ENCODE measurements around the gene ZFAND2A. TPM values are rescaled to one million over a fixed set of nuclear protein-coding genes. Genes with fewer than 3 reads are reported as not detected.

The ZFAND2A gene
- total and polyA plus RNA-seq, 2 of the 8 experiments (the other 6 are each of a cell fraction or from before 2014, with no cell fraction given), result 16.6 to 20.3 TPM

GRCh38 chr7:1200045-1200444 lies 40.0 kb upstream of the ZFAND2A start:
- Histone ChIP-seq H3K4me1 (replicated peaks in 1 of 4; ENCODE audit: control insufficient read depth in 3 of 4, insufficient read depth in 4 of 4, low read length in 3 of 4) (no peaks in the 10 kb centered on the region), H2BK120ac (replicated peaks; ENCODE audit: low read depth, low read length) (no peak overlapping the region), H3K4ac (replicated peaks; ENCODE audit: insufficient read length, low read depth, low read length) (no peak overlapping the region), H3K79me2 (ENCODE audit: control insufficient read depth in 1 of 2, insufficient read depth in 2 of 2, low read length in 2 of 2) (no peaks in the 10 kb centered on the region), H3K14ac (ENCODE audit: insufficient read length) (no peak overlapping the region), H3K23ac (ENCODE audit: insufficient read length) (no peak overlapping the region), H2BK15ac (ENCODE audit: low read length) (no peak overlapping the region), H2BK5ac (ENCODE audit: low read depth, low read length) (no peak overlapping the region), H3K23me2 (ENCODE audit: low read depth, low read length) (peaks cover 1% of the 10 kb centered on the region; the same call in 1 of the 2 replicates), H2AK5ac (ENCODE audit: low read depth, low read length) (no peak overlapping the region), H2BK12ac (ENCODE audit: low read depth, low read length) (no peak overlapping the region), H3K27ac (ENCODE audit: low read depth, low read length) (no peak overlapping the region), H3K9ac (replicated peaks in 1 of 4; ENCODE audit: extremely low read depth in 1 of 4, low read depth in 3 of 4, low read length in 3 of 4) (no peak overlapping the region), H2AFZ (ENCODE audit: low read length) (no peak overlapping the region), H3K9me3 (ENCODE audit: insufficient read depth in 2 of 2, low read depth in 1 of 2, low read length in 1 of 2) (no peaks in the 10 kb centered on the region), H4K20me1 (replicated peaks in 1 of 2; ENCODE audit: control insufficient read depth in 1 of 2, insufficient read depth in 2 of 2, low read length in 2 of 2) (no peaks in the 10 kb centered on the region), H4K91ac (replicated peaks; ENCODE audit: insufficient read length, low read length) (no peak overlapping the region), H3K18ac (ENCODE audit: extremely low read depth, low read length) (no peak overlapping the region), H3K4me3 (ENCODE audit: extremely low read depth in 1 of 4, insufficient read depth in 2 of 4, low read depth in 3 of 4, low read length in 4 of 4) (no peak overlapping the region), H4K8ac (ENCODE audit: extremely low read depth, insufficient read depth, low read length) (no peak overlapping the region), H4K5ac (ENCODE audit: insufficient read length, low read depth, low read length) (no peak overlapping the region), H3K27me3 (replicated peaks in 1 of 4; ENCODE audit: control insufficient read depth in 3 of 4, extremely low read depth in 1 of 4, insufficient read depth in 3 of 4, low read length in 3 of 4) (no peaks in the 10 kb centered on the region), H3K79me1 (ENCODE audit: low read depth, low read length) (no peaks in the 10 kb centered on the region), H3K56ac (replicated peaks; ENCODE audit: insufficient read length, low read depth, low read length) (no peak overlapping the region), H3K4me2 (ENCODE audit: insufficient read depth in 1 of 2, low read depth in 2 of 2, low read length in 2 of 2) (no peak overlapping the region), H2BK20ac (ENCODE audit: low read length) (no peak overlapping the region), H3K36me3 (ENCODE audit: control insufficient read depth in 2 of 4, insufficient read depth in 4 of 4, low read length in 3 of 4) (no peaks in the 10 kb centered on the region)
- FAIRE-seq, result no peak
- CTCF ChIA-PET (ENCODE audit: partially characterized antibody), result interaction anchor here (0.6 kb wide), 1 partner anchor 114 kb away, joined by 6 read pairs; no protein-coding TSS in a partner anchor
- no peak for DNase-seq (ENCODE audit: low read depth in 1 of 2, low spot score in 2 of 2)
- POLR2A ChIA-PET (ENCODE audit: partially characterized antibody), result no interaction called here
- WGBS, 2 experiments (ENCODE audit: extremely low coverage in 1 of 2, insufficient coverage in 1 of 2, insufficient read length in 1 of 2, insufficient replicate concordance in 2 of 2, low coverage in 1 of 2, low lambda C conversion rate in 2 of 2, missing lambda C conversion rate in 1 of 2), result 96% methylated on average over 19 of the region's 19 CpGs; no CpG with 5 or more reads in 1 of the 2 experiments
- TF ChIP-seq SUZ12 (IDR thresholded peaks at IDR 0.05; ENCODE audit: low read length), result no peak
- no peak for TF ChIP-seq PHF8 (conservative IDR thresholded peaks at IDR 0.05; ENCODE audit: low read depth, low read length)
- no peak for TF ChIP-seq POU5F1 (IDR thresholded peaks at IDR 0.05; ENCODE audit: low read depth, low read length)
- no peak for TF ChIP-seq CBX5 (IDR thresholded peaks at IDR 0.05; ENCODE audit: low read depth, low read length)
- TF ChIP-seq CREB1 (IDR thresholded peaks at IDR 0.05), result no peak
